Activated gamma-delta T cell treated with anti-CD3 and anti-CD28 coated beads, Interleukin-2, amount 50 U/mL, for 16 hours (primary cell): Measurements from ENCODE around the gene VASN.
"Not testable (repeated sequence)": the region's sequence is repeated elsewhere in the genome, so short reads cannot be mapped to it uniquely, and the experiment has no call there.

Source experiments
- DNase-seq: peaks from one replicate; pipeline ENCODE4 v3.0.0-alpha.2; 2020; ENCODE audit warnings: low read depth

The VASN gene

DNA sequence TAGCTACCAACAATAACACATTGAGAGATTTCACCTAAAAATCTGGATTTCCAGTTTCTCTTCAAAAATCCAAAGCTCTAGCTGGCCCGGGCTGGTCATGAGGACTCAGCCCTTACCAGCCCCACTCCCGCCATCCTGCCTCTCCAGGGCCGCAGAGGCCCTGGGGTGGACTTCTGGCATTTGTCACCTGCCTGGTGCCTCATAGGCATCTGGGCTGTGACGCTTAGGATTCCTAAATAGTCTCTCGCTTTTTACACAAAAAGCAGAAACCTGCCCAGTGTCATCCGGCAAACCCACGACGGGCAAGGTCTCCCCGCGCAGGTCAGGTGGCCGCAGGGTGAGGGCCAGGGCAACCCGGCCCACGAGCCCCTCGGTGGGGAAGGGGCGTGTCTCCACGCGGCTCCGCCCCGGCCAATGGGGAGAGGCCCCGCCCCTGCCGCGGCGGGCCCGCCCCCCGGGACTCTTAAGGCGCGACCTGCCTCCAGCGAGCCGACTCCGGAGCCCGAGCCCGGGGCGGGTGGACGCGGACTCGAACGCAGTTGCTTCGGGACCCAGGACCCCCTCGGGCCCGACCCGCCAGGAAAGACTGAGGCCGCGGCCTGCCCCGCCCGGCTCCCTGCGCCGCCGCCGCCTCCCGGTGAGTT is at the start of gene VASN:
Gene VASN, plus strand, starts transcription at position 492 of the 644 bp plus-strand sequence. CDS start 9,030 bp downstream, outside the sequence.
- peak; percentile 57 for DNase-seq

DNA sequence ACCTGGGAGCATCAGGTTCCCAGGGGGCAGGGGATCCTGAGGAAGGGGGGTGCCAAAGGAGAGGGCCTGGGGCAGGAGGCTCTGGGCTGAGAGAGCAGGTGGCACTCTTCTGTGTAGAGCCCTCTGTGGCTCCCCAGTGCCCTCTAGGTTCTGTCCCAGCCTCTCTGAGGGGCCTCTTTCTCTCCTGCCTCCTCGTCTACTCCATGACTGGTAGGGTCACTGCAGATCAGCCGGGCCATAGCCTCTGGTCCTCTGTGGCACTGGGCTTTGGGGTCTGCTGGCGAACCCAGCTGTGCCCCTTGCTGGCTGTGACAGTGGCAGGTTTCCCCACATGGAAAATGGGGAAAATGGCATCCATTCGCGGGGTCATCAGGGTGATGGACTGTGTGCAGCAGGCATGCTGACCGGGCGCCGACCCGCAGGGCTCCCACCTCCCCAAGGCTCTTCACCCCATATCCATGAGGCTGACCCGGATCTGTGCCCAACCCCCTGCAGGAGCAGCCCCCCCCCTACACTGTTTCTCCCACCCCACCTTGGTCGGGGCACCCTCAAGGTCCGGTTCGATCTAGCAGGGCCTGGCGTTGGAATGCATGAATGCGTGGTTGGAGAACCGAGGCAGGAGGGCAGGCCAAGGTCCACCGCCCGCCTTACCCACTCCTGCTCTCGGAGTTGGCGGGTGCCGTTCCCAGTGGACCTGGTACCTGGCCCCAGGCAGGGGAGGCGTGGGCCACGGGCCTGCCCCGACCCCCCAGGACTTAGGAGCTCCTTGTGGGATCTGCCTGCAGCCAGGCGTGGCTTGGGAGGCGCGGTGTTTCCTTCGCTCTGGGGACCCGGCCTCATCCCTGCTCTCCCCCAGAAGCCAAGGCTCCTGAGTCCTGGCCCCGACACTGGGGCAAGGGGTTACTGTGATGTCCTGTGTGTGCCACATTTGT is 49.3 kb upstream of the VASN start:
- DNase-seq = no peak

- DNase-seq = no peak
These were observed 48.4 kb upstream of the VASN start for GRCh38 chr16:4323071-4323844.

DNA sequence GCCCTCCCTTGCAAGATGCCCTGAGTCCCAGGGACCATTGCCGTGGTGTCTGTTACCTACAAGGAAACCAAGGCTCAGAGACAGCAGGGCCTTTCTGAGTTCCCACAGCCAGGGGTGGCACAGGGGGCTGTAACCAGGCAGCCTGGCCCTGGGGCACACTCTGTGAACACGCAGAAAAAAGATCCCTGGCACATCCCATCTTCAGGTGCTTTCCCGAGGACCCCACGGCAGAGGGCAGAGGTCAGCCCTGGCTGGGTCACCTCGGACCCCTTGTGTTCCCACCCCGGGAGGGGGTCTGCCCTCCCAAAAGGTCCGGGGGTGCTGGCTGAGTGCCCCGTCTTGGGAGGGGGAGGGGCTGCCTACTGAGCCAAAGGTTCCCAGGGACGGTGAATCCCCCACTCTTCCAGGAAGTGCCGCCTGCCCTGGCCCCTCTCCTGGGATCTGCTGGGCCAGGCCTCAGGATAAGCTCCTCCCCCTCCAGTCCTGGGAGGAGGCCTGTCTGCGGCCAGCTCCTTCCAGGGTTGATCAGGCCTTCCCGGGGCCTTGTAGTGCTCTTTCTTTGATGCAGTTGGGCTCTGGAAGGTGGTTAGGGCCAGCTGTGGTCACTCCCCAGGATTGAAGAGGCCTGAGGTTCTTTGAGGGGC is 47.7 kb upstream of the VASN start:
- no peak for DNase-seq

GRCh38 chr16:4324492-4325252 is 47.0 kb upstream of the VASN start:
- DNase-seq = no peak

GRCh38 chr16:4325253-4325758 is 46.3 kb upstream of the VASN start:
- no peak for DNase-seq

- DNase-seq = no peak
These were observed 44.1 kb upstream of the VASN start for GRCh38 chr16:4327386-4328045.

GRCh38 chr16:4328046-4328781 is 43.4 kb upstream of the VASN start:
- no peak for DNase-seq

GRCh38 chr16:4328782-4329775 is 42.6 kb upstream of the VASN start:
- DNase-seq = no peak

DNA sequence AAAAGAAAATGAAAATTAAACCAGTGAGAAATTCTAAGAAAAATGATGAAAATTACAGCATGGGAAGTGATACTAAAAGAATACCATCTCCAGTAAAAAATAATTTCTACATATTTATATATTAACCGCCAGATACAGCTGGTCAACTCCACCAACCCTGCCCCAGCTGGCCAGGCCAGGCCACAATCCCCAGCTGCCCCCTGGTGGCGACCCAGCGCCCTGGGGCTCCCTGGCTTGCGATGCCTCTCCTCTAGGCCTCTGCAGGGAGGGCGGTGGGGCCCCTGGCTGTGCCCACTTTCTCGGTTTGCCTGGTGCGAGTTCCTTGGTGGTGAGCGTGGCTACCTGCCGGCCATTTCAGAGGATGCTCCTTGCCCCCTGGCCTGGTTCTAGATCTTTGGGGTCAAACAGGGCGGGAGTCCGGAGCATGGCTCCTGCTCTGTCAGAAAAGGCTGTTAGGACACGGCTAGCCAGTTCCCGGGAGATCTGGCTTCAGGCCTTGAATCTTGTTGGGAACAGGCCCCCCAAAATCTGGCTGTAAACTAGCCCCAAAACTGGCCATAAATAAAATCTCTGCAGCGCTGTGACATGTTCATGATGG is 41.3 kb upstream of the VASN start:
- DNase-seq = peak; percentile 62

DNA sequence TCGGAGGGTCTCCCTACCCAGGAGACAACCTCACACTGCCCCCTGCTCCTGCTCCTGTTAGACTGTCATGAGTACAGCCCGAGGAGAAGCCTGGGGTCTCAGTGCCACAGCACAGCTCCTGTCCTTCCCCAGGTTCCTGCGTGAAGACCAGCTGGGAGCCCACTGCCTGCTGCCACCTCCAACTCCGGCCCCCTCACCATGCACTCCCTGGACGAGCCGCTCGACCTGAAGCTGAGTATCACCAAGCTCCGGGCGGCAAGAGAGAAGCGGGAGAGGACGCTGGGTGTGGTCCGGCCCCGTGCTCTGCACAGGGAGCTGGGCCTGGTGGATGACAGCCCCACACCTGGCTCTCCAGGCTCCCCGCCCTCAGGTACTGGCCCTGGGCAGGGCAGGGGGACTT is 39.6 kb upstream of the VASN start:
- DNase-seq = no peak

DNA sequence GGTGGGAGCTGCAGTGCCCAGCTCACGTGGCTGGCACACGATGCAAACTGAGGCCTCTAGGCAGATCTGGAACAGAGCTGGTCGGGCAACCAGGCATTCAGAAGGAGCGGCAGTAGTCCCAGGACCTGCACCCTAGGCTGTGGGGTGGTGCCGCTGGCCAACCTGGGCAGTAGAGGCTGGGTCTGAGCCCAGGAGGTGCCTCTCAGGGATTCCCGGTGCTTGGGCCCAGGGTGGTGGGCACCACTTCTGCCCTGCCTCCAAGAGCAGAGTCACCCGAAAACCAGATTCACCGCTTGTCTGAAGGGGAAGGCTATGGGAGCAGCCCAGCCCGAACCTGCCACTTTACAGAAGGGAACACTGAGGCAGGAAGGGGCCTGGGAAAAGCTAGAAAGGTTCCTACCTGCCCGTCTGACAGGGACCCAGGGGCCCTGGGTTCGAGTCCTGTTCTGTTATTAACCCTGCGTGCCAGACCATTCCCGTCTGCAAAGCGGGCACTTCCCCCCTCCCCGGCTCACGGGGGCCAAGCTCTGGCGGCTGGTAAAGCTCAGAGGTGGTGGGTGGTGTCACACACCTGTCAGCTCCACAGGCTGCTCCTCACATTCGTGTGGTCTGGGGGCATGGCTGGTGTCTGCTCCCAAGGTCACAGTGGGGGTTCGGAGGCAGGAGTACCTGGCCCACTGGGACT is 38.9 kb upstream of the VASN start:
- DNase-seq = no peak

DNA sequence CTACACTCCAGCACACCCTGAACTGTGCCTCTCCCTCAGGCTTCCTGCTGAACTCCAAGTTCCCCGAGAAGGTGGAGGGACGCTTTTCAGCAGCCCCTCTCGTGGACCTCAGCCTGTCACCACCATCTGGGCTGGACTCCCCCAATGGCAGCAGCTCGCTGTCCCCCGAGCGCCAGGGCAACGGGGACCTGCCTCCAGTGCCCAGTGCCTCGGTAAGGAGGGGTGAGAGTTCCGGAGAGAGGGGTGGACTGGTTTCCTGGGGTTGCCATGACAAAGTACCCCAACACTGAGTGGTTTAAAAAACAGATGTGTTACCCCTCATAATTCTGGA is 38.4 kb upstream of the VASN start:
- no peak for DNase-seq

GRCh38 chr16:4333714-4334113 is 37.9 kb upstream of the VASN start:
- not testable (repeated sequence) for DNase-seq

DNA sequence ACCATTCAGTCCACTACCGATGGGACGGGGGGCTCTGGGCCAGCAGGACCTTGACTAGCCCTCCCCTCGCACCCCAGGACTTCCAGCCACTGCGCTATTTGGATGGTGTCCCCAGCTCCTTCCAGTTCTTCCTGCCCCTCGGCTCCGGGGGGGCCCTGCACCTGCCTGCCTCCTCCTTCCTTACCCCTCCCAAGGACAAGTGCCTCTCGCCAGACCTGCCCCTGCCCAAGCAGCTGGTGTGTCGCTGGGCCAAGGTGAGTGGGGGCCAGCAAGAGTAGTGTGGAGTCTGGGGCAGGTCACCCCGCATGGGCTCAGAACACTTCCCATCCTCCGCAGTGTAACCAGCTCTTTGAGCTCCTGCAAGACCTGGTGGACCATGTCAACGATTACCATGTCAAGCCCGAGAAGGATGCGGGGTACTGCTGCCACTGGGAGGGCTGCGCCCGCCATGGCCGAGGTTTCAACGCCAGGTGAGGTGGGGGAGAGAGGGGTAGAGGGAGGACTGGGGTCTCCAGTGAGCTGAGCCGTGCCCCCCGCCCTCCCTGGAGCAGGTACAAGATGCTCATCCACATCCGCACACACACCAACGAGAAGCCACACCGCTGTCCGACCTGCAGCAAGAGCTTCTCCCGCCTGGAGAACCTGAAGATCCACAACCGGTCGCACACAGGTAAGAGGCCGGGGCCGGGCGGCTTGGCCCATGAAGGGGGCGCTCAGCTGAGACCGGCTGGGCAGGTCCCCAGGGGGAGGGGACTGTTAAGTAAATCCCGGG is 36.7 kb upstream of the VASN start:
- no peak for DNase-seq

DNA sequence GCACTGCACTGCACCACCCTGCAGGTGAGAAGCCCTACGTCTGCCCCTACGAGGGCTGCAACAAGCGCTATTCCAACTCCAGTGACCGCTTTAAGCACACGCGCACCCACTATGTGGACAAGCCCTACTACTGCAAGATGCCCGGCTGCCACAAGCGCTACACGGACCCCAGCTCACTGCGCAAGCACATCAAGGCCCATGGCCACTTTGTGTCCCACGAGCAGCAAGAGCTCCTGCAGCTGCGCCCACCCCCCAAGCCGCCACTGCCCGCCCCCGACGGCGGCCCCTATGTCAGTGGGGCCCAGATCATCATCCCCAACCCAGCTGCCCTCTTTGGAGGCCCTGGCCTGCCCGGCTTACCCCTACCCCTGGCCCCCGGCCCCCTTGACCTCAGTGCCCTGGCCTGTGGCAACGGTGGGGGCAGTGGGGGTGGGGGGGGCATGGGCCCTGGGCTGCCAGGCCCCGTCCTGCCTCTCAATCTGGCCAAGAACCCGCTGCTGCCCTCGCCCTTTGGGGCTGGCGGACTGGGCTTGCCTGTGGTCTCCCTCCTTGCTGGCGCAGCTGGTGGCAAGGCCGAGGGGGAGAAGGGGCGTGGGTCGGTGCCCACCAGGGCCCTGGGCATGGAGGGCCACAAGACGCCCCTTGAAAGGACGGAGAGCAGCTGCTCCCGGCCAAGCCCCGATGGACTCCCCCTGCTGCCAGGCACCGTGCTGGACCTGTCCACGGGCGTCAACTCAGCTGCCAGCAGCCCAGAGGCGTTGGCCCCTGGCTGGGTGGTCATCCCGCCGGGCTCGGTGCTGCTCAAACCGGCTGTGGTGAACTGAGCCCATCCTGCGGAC is 34.7 kb upstream of the VASN start:
- no peak for DNase-seq
